ENCODE data around the gene TMPRSS13. TPM values are rescaled to one million over a fixed set of nuclear protein-coding genes. Genes with fewer than 3 reads are reported as not detected.

TMPRSS13 gene
- total and polyA plus RNA-seq, 5 donors = 0.07 to 0.11 TPM; not detected in 3

DNA sequence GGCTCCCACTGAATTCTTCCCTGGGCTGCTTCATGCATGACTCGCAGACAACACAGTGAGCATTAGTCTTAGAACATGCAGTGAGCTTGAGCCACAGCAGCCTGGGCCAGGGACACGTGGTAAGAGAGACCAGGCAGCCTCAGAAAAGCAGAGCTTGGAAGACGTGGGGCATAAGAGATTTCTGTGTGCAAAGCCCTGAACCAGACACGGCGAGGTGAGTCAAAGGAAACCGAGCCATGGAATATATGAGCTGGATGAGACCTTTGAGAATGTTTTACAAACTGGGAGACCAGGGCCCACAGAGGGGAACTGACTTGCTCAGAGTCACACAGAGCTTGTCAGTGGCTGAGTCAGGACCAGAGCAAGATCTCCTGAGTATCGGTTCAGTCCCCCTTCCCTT lies 44.2 kb downstream of the TMPRSS13 start:
- Histone ChIP-seq H3K9me3 (ENCODE audit: control insufficient read depth, low read length) (no peaks in the 10 kb centered on the region), H3K4me3 (ENCODE audit: low read length) (no peak overlapping the region), H3K27me3 (ENCODE audit: control insufficient read depth, insufficient read depth) (no peaks in the 10 kb centered on the region), H3K27ac (ENCODE audit: low read length) (no peak overlapping the region), H3K4me1 (ENCODE audit: control insufficient read depth, insufficient read depth, low read length) (peaks cover 2% of the 10 kb centered on the region)
- ATAC-seq (peak; percentile 24 to 50), DNase-seq (peak in 1 of 3 donors; percentile 50)
- WGBS = 71% methylated on average over 7 of the region's 7 CpGs
- intact Hi-C loops (cut with DNase I) = no loop called here

DNA sequence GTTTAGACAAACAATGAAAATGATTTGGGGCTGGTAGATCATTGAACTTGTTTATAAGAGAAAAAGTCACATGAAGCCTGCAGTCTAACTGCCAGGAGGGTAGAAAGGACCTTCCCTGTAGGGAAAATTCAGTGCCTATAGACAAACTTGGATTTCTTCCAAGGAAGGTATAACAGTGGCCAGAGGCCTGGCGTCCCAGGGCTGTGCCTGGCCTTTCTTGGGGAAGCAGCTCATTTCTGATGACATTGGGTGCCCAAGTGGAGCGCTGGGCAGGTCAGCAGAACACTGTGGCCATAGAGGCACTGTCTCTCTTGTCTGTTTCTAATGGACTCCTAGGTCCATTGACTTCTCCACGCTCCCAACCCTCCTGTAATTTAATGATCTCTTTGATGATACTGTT lies 46.1 kb downstream of the TMPRSS13 start:
- DNase-seq (no peak), ATAC-seq (no peak)
- intact Hi-C loops (cut with DNase I) = no loop called here
- Histone ChIP-seq H3K27me3 (ENCODE audit: control insufficient read depth, insufficient read depth) (no peaks in the 10 kb centered on the region), H3K9me3 (ENCODE audit: control insufficient read depth, low read length) (no peaks in the 10 kb centered on the region), H3K4me3 (ENCODE audit: low read length) (no peak overlapping the region), H3K27ac (ENCODE audit: low read length) (no peak overlapping the region), H3K4me1 (ENCODE audit: control insufficient read depth, insufficient read depth, low read length) (peaks cover 2% of the 10 kb centered on the region)
- 85% methylated on average over 3 of the region's 3 CpGs for WGBS

DNA sequence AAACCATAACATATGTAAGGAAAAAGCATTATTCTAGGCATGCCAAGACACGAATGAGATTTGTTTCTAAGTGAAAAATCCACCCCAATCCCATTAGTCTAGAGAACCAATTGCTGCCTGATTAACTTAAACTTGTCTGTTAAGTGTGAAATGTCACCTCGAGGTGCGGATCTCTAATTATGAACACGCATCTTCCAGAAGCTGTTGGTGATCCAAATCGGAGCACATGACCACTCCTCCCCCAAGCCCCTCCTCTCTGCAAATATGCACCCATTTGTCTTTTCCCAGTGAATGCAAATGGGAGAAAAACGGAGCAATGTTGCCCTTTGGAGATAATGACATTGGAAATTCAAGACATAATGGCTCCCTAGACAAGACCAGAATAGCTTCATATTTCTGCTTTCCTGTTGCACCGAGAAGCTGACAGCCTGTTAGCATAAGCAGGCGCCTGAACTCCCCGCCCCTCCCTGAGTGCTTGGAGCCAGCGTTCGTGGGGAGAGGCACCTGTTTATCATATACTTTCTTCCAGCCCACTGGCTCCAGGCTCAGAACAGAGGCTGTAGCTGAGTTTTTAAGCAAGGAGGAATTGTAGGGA lies 46.8 kb downstream of the TMPRSS13 start:
- Histone ChIP-seq H3K27ac (ENCODE audit: low read length) (no peak overlapping the region), H3K27me3 (ENCODE audit: control insufficient read depth, insufficient read depth) (no peaks in the 10 kb centered on the region), H3K4me1 (ENCODE audit: control insufficient read depth, insufficient read depth, low read length) (peaks cover 2% of the 10 kb centered on the region), H3K9me3 (ENCODE audit: control insufficient read depth, low read length) (no peaks in the 10 kb centered on the region), H3K4me3 (ENCODE audit: low read length) (no peak overlapping the region)
- intact Hi-C loops (cut with DNase I) = no loop called here
- DNase-seq (no peak), ATAC-seq (no peak)
- 40% methylated on average over 11 of the region's 11 CpGs for WGBS

DNA sequence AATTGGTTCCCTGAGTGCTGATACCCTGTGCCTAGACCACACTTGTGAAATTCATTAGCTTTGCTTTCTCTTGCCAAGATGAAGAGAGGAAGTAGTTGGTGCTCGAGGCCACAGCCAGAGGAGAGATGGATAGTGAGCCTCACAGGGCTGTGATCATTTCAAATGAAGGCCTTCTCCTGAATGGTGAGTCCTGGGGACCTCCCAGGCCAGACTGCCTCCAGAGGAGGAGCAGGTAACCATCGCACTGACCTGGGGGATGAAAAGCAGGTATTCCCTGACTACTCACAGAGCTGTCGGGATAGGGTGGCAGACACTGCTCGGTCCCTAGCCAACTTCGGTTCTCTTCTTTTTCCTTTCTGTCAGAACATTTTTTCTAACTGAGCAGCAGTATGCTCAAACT lies 48.0 kb downstream of the TMPRSS13 start:
- H3K4me1 ChIP-seq (ENCODE audit: control insufficient read depth, insufficient read depth, low read length) = peaks cover 5% of the 10 kb centered on the region
- no peak overlapping the region for H3K4me3 ChIP-seq (ENCODE audit: low read length)
- intact Hi-C loops (cut with DNase I) = no loop called here
- H3K27me3 ChIP-seq (ENCODE audit: control insufficient read depth, insufficient read depth) = no peaks in the 10 kb centered on the region
- H3K27ac ChIP-seq (ENCODE audit: low read length) = no peak overlapping the region
- H3K9me3 ChIP-seq (ENCODE audit: control insufficient read depth, low read length) = no peaks in the 10 kb centered on the region
- no peak for ATAC-seq
- 89% methylated on average over 5 of the region's 5 CpGs for WGBS
- DNase-seq = no peak

DNA sequence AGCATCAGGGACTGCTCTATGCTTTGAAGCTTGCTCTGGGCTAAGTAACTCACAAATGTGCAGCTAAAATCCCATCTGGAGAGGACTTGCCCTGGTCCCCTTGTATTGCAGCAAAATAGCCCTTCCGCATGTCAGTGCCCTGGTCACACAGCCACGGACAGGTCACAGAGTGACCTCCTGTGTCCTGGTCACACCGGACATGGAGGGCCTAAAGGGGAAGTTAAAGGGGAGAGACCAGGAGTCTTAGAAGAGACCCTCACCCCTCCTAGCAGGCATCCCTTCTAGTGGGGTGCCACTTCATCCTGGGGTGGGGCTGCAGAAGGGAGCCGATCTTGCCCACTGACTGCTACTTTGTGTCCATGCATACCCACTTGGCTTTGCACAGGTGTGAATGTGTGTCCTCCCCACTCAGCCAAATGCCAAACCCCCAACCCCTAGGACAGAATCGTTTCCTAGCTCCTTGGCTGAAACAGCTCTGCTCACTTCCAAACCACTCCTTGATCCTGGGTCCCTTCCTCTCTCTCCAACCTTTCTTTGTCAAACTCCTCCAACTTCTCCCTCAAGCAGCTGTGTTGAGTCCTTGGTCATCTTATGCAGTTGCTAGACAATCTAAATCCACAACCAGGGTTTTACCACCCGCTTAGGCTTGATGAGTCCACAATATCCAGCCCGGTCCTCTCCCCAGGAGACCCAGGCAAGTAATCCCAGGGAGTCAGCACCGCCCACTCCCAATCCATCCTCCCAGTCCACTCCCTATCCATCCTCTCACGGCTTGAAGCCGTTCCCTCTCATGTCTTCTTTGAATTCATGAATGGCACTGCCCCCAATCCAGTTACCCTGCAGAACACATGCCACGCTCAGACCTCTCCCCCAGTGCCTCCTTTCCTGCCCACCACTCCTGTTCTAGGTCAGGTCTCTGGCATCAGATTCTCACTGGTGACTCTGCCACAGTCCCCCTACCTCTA lies 49.4 kb downstream of the TMPRSS13 start:
- H3K4me1 ChIP-seq (ENCODE audit: control insufficient read depth, insufficient read depth, low read length) = peaks cover 6% of the 10 kb centered on the region
- H3K27me3 ChIP-seq (ENCODE audit: control insufficient read depth, insufficient read depth) = no peaks in the 10 kb centered on the region
- H3K27ac ChIP-seq (ENCODE audit: low read length) = no peak overlapping the region
- no peak for DNase-seq
- no peaks in the 10 kb centered on the region for H3K9me3 ChIP-seq (ENCODE audit: control insufficient read depth, low read length)
- intact Hi-C loops (cut with DNase I) = no loop called here
- H3K4me3 ChIP-seq (ENCODE audit: low read length) = no peak overlapping the region
- 87% methylated on average over 11 of the region's 11 CpGs for WGBS
- ATAC-seq = no peak

DNA sequence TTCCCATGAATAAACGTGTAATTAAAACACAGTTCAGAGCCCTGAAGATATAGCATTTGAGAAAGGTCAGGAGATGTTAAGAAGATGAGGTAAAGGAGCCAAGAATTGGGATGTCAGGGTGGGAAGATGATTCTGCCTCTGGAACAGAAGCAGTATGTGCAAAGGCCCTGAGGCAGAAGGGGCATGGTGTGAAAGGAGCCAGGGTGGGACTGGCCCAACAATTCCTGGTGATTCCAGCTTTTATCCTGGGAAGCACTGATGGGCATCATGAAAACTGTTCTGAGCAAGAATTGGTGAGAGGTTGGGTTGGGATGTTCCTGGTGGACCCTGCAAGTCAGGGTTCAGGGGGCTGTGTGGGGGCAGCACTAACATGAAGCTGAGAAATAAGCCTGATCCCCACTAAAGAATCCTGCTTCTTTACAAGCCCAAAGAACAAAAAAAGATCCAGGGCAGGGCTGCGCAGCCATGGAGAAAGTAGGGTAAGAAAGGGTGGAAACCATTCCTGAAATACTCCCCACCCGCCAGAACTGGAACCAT lies 50.2 kb downstream of the TMPRSS13 start:
- Histone ChIP-seq H3K27ac (ENCODE audit: low read length) (no peak overlapping the region), H3K9me3 (ENCODE audit: control insufficient read depth, low read length) (no peaks in the 10 kb centered on the region), H3K4me1 (ENCODE audit: control insufficient read depth, insufficient read depth, low read length) (peaks cover 6% of the 10 kb centered on the region), H3K27me3 (ENCODE audit: control insufficient read depth, insufficient read depth) (no peaks in the 10 kb centered on the region), H3K4me3 (ENCODE audit: low read length) (no peak overlapping the region)
- intact Hi-C loops (cut with DNase I) = no loop called here
- 82% methylated on average over 3 of the region's 3 CpGs for WGBS
- ATAC-seq (no peak), DNase-seq (no peak)

DNA sequence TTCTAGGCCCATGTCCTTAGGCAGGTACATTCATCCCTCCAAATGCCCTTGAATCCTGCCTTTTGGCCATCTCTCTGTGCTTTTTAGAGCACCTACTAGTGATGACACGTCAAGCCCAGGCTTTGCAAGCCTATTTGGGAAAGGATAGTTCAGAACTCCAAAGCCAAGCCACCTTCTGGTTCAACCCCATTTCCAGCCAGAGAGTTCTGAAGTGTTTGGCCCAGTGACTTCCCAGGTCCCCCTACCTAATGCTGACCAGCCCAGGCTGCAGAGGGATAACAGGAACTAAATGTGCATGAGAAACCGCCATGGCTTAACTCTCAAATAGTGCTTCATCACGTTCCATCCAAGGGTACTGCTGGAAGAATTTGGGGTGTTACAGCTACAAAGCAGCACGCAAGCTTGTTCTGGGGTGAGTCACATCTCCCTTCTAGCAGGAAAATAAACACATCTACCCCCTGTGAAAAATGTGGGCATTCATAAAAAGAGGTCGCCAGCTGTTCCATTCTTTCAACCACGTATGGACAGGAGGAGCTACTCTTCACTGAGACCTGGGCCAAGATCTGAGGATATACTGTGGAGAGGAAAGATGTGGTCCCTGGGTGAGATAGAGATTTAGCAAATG lies 50.8 kb downstream of the TMPRSS13 start:
- H3K4me1 ChIP-seq (ENCODE audit: control insufficient read depth, insufficient read depth, low read length) = peaks cover 6% of the 10 kb centered on the region
- H3K4me3 ChIP-seq (ENCODE audit: low read length) = no peak overlapping the region
- intact Hi-C loops (cut with DNase I) = no loop called here
- DNase-seq (no peak), ATAC-seq (no peak)
- no peaks in the 10 kb centered on the region for H3K27me3 ChIP-seq (ENCODE audit: control insufficient read depth, insufficient read depth)
- no peak overlapping the region for H3K27ac ChIP-seq (ENCODE audit: low read length)
- WGBS = 88% methylated on average over 6 of the region's 6 CpGs
- no peaks in the 10 kb centered on the region for H3K9me3 ChIP-seq (ENCODE audit: control insufficient read depth, low read length)

DNA sequence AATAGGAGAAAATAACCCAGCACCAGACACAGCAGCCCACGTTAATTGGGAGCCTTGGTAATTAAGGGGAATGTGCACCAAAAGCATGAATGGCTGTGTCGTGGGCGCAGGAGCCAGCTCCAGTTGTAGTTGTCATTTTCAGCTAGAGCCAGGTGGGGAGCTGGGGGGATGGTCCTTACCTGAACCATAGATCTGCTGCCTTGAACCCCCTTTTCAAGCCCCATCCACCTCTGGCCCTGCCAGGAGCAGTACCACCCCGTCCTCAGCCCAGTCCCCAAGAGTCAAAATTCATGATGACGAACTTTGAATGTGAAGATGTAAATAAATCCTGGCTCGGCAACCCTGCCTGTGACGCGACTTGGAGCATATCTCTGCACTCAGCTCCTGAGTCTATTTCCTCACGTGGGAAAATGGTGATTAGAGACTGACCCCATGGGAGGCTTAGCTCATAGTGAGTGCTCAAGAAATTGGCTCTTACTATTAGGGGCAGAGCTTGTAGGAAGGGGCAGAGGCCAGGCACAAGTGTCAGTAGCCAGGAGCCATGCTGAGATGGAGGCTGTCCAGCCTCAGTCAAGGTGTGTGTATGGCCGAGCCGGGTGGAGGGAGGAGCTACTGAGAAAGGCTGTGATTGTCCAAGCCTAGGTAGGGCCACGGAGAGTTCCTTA lies 52.0 kb downstream of the TMPRSS13 start:
- ATAC-seq (peak; percentile 60 to 69), DNase-seq (peak; percentile 68 to 85 (median 75))
- Histone ChIP-seq H3K4me3 (ENCODE audit: low read length) (peak overlapping the region; percentile 71), H3K27me3 (ENCODE audit: control insufficient read depth, insufficient read depth) (no peaks in the 10 kb centered on the region), H3K9me3 (ENCODE audit: control insufficient read depth, low read length) (no peaks in the 10 kb centered on the region), H3K27ac (ENCODE audit: low read length) (peak overlapping the region; percentile 45), H3K4me1 (ENCODE audit: control insufficient read depth, insufficient read depth, low read length) (peaks cover 10% of the 10 kb centered on the region)
- intact Hi-C loops (cut with DNase I) = no loop called here
- WGBS = 15% methylated on average over 12 of the region's 12 CpGs

DNA sequence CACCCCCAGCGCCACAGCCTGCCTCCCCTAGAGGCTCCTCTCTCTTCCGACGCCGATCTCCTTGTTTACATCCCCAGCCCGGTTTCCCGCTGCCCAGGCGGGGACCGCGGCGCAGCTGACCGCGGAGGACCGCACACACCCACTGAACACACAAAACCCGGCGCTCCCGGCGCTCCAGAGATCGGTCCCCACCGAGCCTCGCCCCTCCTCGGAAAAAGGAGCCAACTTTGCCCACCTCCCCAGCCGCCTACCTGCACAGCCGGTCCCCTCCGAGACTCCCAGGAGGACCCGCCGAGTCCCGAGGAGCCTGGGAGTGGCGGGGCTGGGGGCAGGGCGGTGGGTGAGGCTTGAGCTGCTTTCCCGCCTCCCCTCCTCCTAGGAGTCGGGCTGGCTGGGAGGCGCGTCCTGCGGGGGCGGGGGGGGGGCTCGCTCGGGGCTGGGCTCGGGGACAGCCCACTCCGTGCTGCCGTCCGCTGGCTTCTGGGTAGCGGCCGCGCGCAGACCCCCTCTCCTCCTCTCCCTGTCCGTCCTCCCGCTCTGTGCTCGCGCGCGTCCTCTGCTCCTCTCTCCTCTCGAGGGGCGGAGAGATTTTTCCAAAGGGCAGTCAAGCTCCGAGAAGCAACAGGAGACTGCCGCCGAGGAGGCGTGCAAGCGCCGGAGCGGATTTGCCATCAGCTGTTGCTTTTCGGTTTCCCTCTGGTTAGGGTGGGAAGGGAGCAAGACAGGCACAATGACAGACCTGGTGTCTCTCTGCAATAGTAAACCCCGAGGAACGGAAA lies 52.7 kb downstream of the TMPRSS13 start, which contains the start of gene FXYD6:
TSS of gene FXYD6 (minus strand) at position 318 of the 779 bp plus-strand sequence. CDS start 33,882 bp downstream, outside the sequence.
- DNase-seq = peak; percentile 67 to 90 (median 86)
- peaks cover 13% of the 10 kb centered on the region for H3K4me1 ChIP-seq (ENCODE audit: control insufficient read depth, insufficient read depth, low read length)
- H3K27me3 ChIP-seq (ENCODE audit: control insufficient read depth, insufficient read depth) = no peaks in the 10 kb centered on the region
- H3K9me3 ChIP-seq (ENCODE audit: control insufficient read depth, low read length) = no peaks in the 10 kb centered on the region
- under 1% methylated on average over 63 of the region's 63 CpGs for WGBS
- ATAC-seq = peak; percentile 76 to 81
- H3K4me3 ChIP-seq (ENCODE audit: low read length) = peak within 1 kb of the TSS; percentile 71
- intact Hi-C loops (cut with DNase I) = no loop called here
- H3K27ac ChIP-seq (ENCODE audit: low read length) = peak within 1 kb of the TSS; percentile 60

DNA sequence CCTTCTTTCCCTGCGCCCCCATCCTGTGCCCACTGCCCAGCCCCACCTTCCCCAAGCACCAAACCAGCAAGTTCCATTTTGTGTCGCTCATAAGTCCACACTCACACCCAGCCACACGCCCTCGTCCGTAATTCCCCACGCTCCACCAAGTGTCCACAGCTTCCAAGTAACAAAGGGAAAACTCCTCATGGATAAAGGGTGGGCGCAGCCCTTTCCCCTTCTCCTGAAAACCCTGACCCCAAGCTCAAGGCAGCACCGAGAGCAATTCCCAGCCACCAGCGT lies 53.2 kb downstream of the TMPRSS13 start:
- H3K9me3 ChIP-seq (ENCODE audit: control insufficient read depth, low read length) = no peaks in the 10 kb centered on the region
- intact Hi-C loops (cut with DNase I) = no loop called here
- under 1% methylated on average over 9 of the region's 9 CpGs for WGBS
- DNase-seq (no peak), ATAC-seq (peak in 1 of 2 donors; percentile 1)
- H3K27me3 ChIP-seq (ENCODE audit: control insufficient read depth, insufficient read depth) = no peaks in the 10 kb centered on the region
- H3K4me3 ChIP-seq (ENCODE audit: low read length) = peak overlapping the region; percentile 71
- peak overlapping the region; percentile 60 for H3K27ac ChIP-seq (ENCODE audit: low read length)
- peaks cover 13% of the 10 kb centered on the region for H3K4me1 ChIP-seq (ENCODE audit: control insufficient read depth, insufficient read depth, low read length)

All from right cardiac atrium (tissue), 5 donors.